Activated CD8-positive, alpha-beta T cell treated with anti-CD3 and anti-CD28 coated beads, Interleukin-2, amount 10 ng/mL, durations not matched to agents 7 days and 5 days (primary cell): ENCODE data around the gene SLC15A1. TPM values are rescaled to one million over a fixed set of nuclear protein-coding genes. Genes with fewer than 3 reads are reported as not detected.

Source experiments
- ATAC-seq: fragments of 150-1000 bp; cut with Tn5 transposase; one replicate; pipeline ENCODE4 v1.10.0; 2021; ENCODE audit warnings: moderate library complexity
- CTCF ChIA-PET: fragments of 350-600 bp; sonication (Branson Sonifier 250); formaldehyde crosslinking; loops from one replicate; lab custom pipeline; 2021; ENCODE audit warnings: antibody characterized with exemption; lab: Charles Lee
- POLR2A ChIA-PET: fragments of 350-600 bp; sonication (Branson Sonifier 250); formaldehyde crosslinking; loops from one replicate; lab custom pipeline; 2021; ENCODE audit warnings: antibody characterized with exemption; lab: Charles Lee
- DNase-seq: peaks from one replicate; pipeline ENCODE4 v3.0.0-alpha.2; 2020
- H3K27ac Mint-ChIP-seq: one replicate; pipeline ENCODE4 v1.8.0; 2021; ENCODE audit warnings: mild to moderate bottlenecking, mixed read lengths
- H3K27me3 Mint-ChIP-seq: one replicate; pipeline ENCODE4 v1.8.0; 2021; ENCODE audit warnings: low read depth, mixed read lengths
- H3K36me3 Mint-ChIP-seq: one replicate; pipeline ENCODE4 v1.8.0; 2021; ENCODE audit warnings: low read depth, mixed read lengths
- H3K4me1 Mint-ChIP-seq: one replicate; pipeline ENCODE4 v1.8.0; 2021; ENCODE audit warnings: low read depth, mixed read lengths
- H3K4me3 Mint-ChIP-seq: one replicate; pipeline ENCODE4 v1.8.0; 2021; ENCODE audit warnings: mild to moderate bottlenecking, mixed read lengths
- H3K9me3 Mint-ChIP-seq: one replicate; pipeline ENCODE4 v1.8.0; 2022; ENCODE audit warnings: mixed read lengths; ENCODE audit not compliant: insufficient read depth
- total RNA-seq, 2 experiments: library from RNA; stranded (reverse); gene quantifications; one replicate each; pipeline ENCODE4 v1.2.3, GENCODE V29; 2021

Gene SLC15A1
- total RNA-seq, 2 experiments from 2014 or later, result not detected

DNA sequence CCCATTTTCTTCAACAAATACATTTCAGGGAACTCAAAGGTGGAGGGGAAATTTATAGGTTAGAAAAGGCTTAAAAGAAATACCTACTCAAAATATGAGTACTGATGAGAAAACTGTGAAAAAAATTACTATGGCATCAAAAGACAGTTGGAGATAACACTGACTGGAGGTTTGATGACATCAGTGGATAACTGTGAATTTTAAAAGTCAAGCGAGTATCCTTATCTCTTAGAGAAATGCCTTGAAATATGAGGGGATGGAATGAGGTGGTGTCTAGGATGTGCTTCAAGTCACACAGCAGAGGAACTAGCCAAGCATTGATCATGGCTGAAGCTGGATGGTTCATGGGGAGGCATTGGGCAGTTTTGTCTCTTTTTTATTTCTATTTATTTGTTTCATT is 27.2 kb upstream of the SLC15A1 start:
- Mint-ChIP-seq H3K9me3 (no peaks in the 10 kb centered on the region), H3K27me3 (peaks cover 7% of the 10 kb centered on the region), H3K4me1 (no peaks in the 10 kb centered on the region), H3K4me3 (no peak overlapping the region), H3K36me3 (no peaks in the 10 kb centered on the region), H3K27ac (no peak overlapping the region)
- ATAC-seq (no peak), DNase-seq (no peak)
- ChIA-PET CTCF (no interaction called here), POLR2A (no interaction called here)

DNA sequence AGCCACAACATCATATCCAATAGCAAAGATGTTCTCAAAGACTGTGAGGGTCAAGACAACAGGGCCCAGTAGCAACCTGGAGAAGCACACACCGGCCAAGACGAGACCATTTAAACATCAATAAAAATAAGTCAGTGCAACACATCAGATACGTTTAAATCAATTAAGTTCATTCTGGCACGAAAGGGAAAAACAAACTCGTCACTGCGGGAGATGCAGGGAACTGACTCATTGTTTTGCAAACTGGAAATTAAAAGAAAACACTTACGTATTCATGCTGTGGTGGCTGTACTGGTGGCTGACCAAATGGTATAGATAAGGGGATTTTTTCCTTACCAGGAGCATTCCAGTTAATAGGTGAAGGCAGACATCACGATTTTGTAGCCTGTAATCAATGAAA is 26.3 kb upstream of the SLC15A1 start:
- ChIA-PET POLR2A (no interaction called here), CTCF (no interaction called here)
- Mint-ChIP-seq H3K36me3 (no peaks in the 10 kb centered on the region), H3K27me3 (peaks cover 7% of the 10 kb centered on the region), H3K9me3 (no peaks in the 10 kb centered on the region), H3K4me1 (no peaks in the 10 kb centered on the region), H3K27ac (no peak overlapping the region), H3K4me3 (no peak overlapping the region)
- DNase-seq, result no peak
- no peak for ATAC-seq

DNA sequence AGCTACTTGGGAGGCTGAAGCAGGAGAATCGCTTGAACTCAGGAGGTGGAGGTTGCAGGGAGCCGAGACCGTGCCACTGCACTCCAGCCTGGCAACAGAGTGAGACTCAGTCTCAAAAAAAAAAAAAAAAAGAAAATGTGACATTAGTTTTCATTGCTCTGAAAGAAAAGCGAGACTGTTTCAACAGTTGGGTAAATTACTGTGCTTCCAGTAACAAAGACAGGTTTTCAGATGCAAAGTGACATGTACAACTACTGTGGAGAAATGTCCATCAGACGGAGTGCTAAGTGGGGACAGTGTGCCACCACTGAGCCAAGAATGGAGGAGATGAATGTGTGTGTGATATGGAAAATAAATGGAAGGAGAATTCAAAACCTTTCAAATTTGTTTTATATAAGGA is 24.2 kb upstream of the SLC15A1 start:
- no peak overlapping the region for H3K4me3 Mint-ChIP-seq
- DNase-seq, result no peak
- H3K27ac Mint-ChIP-seq, result no peak overlapping the region
- no peak for ATAC-seq
- ChIA-PET CTCF (no interaction called here), POLR2A (no interaction called here)
- no peaks in the 10 kb centered on the region for H3K9me3 Mint-ChIP-seq
- no peaks in the 10 kb centered on the region for H3K36me3 Mint-ChIP-seq
- H3K27me3 Mint-ChIP-seq, result peaks cover 3% of the 10 kb centered on the region
- H3K4me1 Mint-ChIP-seq, result no peaks in the 10 kb centered on the region

DNA sequence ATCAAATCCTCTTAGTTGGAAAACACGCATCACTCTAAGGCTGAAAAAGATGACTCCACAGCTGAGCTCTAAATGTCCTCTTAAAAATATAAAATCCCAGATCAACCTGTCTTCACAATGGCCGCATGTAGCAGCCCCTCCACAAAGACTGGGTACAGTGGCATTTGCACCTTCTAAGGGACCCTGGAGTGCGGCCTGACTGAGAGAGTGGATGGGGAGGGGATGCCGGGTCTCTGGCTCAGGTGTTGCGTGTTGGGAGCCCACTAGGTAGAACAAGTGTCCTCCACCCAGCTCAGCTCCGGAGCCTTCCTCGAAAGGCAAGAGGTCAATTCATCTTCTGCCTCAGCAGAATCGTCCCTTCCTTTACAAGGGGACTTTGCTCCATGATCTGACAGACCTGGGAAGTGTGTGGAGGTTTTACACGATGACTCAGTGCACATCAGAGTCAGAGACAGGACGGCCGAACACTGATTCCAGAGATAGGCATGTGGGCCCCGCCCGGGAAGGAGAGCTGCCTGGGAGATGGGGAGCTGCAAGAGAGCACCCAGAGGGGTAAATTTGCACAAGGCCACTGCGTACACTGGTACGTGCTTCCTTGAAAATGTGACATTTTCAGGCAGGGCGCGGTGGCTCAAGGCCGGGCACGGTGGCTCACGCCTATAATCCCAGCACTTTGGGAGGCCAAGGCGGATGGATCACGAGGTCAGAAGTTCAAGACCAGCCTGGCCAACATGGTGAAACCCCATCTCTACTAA is 23.5 kb upstream of the SLC15A1 start:
- no peak overlapping the region for H3K27ac Mint-ChIP-seq
- no peak for ATAC-seq
- ChIA-PET POLR2A (no interaction called here), CTCF (no interaction called here)
- peaks cover 3% of the 10 kb centered on the region for H3K27me3 Mint-ChIP-seq
- no peaks in the 10 kb centered on the region for H3K9me3 Mint-ChIP-seq
- no peaks in the 10 kb centered on the region for H3K4me1 Mint-ChIP-seq
- no peaks in the 10 kb centered on the region for H3K36me3 Mint-ChIP-seq
- DNase-seq, result no peak
- no peak overlapping the region for H3K4me3 Mint-ChIP-seq

DNA sequence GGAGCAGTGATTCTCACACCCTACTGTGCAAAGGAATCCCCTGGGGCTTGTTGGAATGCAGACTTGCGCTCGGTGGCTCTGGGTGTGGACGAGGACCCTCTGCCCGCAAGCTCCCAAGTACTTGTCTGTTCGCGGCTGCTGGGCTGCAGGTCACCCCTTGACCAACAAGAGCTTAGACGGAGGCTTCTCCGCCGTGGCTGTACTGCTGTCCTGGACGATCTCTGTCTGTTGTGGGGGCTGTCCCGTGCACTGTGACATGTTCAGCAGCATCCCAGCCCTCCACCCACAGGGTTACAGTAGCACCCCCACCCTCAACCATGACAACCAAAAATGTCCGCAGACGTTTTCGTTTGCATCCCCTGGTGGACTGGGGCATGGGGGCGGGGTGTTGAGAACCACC is 22.9 kb upstream of the SLC15A1 start:
- Mint-ChIP-seq H3K9me3 (no peaks in the 10 kb centered on the region), H3K27me3 (peaks cover 3% of the 10 kb centered on the region), H3K27ac (no peak overlapping the region), H3K4me3 (no peak overlapping the region), H3K4me1 (no peaks in the 10 kb centered on the region), H3K36me3 (no peaks in the 10 kb centered on the region)
- CTCF ChIA-PET, result no interaction called here
- POLR2A ChIA-PET, result no interaction called here
- ATAC-seq (no peak), DNase-seq (no peak)

DNA sequence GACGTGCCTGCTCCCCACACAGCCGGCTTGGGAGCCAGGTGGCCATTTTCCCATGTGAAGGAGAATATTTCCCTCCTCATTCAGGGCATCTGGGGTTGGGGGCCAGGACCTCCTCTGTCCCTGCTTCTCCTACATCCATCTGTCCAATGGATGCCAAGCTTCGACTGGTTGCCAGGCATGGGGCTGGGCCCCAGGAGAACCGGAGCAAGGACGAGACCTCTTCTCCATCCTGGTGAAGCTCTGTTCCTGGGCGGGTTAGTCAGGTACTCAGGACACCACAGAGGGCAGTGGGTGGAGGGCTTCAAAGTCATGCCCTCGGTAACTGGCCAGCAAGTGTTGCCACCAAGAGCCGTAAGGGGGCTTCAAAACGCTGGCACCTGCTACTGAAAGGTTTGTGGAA is 22.3 kb upstream of the SLC15A1 start:
- ChIA-PET POLR2A (no interaction called here), CTCF (no interaction called here)
- no peaks in the 10 kb centered on the region for H3K4me1 Mint-ChIP-seq
- H3K27ac Mint-ChIP-seq, result no peak overlapping the region
- H3K4me3 Mint-ChIP-seq, result no peak overlapping the region
- H3K36me3 Mint-ChIP-seq, result no peaks in the 10 kb centered on the region
- H3K27me3 Mint-ChIP-seq, result peaks cover 7% of the 10 kb centered on the region
- no peak for ATAC-seq
- H3K9me3 Mint-ChIP-seq, result no peaks in the 10 kb centered on the region
- DNase-seq, result no peak

DNA sequence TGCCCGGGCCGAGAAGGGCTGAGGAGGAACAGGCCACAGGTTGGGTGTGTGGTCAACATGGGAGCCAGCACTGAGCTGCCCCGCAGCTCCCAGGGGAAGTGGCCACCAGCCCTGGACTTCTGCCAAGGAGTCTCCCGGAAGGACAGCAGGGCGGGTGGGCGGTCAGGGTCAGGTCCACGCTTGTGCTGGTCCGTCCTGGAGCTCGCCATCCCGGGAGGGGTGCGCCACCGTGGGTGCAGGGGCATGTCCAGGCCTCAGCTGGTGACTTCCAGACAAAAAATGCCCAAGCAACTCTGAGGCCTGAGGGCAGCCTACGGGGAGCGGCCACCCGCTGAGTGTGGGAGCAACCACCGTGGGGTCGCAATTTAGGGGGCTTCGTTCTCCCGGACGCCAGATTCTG is 21.4 kb upstream of the SLC15A1 start:
- ChIA-PET POLR2A (no interaction called here), CTCF (no interaction called here)
- Mint-ChIP-seq H3K9me3 (no peaks in the 10 kb centered on the region), H3K27ac (no peak overlapping the region), H3K4me1 (no peaks in the 10 kb centered on the region), H3K4me3 (no peak overlapping the region), H3K36me3 (no peaks in the 10 kb centered on the region), H3K27me3 (peaks cover 13% of the 10 kb centered on the region)
- no peak for ATAC-seq
- DNase-seq, result no peak

DNA sequence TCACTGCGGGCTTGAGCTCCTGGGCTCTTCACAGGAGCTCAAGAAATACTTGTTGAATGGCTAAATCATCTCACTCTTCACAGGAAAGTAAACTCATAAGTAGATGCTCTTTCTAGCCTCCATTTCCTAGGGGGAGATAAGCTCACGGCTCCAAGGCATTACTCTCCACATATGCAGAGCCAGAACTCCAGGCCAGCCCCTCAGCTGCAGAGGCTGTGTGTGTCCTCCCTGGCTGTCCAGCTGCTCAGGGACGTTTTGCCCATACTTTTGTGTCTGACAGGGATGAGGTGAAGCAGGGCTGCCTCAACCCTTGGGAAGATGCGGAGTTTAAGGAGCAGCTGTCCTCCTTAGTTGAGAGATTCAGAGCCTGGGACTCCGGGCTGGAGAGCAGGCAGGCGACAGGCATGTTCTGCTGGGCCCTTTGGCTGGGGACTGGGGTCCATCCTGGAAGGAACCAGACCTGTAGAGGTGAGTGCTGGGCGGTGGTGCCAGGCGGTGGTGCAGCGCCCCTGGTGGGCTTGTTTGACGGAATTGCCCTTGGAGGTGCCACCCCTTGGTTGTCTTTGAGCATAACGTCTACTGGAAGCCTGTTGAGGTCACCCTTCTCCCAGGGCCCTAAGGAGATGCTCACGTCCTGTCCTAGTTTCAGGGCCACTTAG is 20.5 kb upstream of the SLC15A1 start:
- H3K9me3 Mint-ChIP-seq, result no peaks in the 10 kb centered on the region
- no peak overlapping the region for H3K4me3 Mint-ChIP-seq
- H3K27ac Mint-ChIP-seq, result no peak overlapping the region
- H3K36me3 Mint-ChIP-seq, result no peaks in the 10 kb centered on the region
- no peaks in the 10 kb centered on the region for H3K4me1 Mint-ChIP-seq
- DNase-seq, result no peak
- peaks cover 15% of the 10 kb centered on the region for H3K27me3 Mint-ChIP-seq
- ChIA-PET POLR2A (no interaction called here), CTCF (no interaction called here)
- ATAC-seq, result no peak

DNA sequence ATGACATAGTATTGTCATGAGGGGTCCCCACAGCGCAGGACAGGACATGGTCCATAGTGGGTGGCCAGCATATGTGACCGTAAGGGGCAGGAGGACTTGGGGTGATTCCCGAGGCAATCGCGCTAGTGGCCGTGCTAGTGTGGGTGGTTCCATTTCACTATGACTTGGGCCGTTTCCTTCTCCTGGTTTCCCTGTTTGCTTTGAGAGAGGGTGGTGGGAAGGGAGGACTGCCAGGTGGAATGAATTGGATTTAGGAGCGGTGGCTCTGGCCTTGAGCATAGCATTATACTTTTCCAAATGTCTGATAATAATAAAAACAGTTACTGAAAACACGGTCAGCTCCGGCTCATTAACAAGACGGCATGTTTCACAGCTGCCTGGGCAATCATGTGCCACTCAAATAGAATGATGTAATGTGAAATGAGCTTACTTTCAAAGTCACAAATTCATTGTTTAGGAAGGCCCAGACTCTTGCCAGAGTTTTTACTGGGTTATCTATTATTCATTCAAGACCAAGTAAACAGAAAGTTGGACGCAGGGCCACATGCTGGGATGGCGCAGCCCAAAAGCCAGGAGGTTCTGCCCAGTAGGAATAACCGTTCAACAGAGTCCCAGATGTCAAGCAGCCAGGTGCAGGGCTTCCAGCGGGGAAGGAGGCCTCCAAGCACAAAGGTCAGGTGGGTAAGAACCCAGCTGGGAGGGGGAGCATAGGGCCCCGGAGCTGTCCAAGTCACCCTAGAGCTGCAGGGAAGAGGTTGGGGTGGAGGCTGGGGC is 19.6 kb upstream of the SLC15A1 start:
- H3K27ac Mint-ChIP-seq, result no peak overlapping the region
- H3K9me3 Mint-ChIP-seq, result no peaks in the 10 kb centered on the region
- ATAC-seq (no peak), DNase-seq (no peak)
- H3K36me3 Mint-ChIP-seq, result no peaks in the 10 kb centered on the region
- H3K4me3 Mint-ChIP-seq, result no peak overlapping the region
- CTCF ChIA-PET, result no interaction called here
- peaks cover 12% of the 10 kb centered on the region for H3K27me3 Mint-ChIP-seq
- no peaks in the 10 kb centered on the region for H3K4me1 Mint-ChIP-seq
- POLR2A ChIA-PET, result no interaction called here

DNA sequence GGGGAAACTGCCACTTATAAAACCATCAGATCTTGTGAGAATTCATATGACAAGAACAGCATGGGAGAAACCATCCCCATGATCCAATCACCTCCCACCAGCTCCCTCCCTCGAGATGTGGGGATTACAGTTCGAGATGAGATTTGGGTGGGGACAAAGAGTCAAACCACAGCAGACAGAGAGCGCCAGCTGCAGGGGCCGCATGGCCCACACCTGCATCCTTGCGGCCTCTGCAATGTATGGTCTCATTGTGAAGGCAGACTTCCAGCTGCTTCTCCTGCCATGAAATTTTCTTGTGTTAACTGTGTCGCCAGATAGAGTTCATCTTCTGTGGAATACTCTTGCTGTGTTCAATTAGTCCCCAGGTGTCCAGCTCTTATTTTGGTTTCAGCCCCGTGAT is 17.3 kb upstream of the SLC15A1 start:
- no peaks in the 10 kb centered on the region for H3K9me3 Mint-ChIP-seq
- ChIA-PET CTCF (no interaction called here), POLR2A (no interaction called here)
- H3K4me3 Mint-ChIP-seq, result no peak overlapping the region
- peaks cover 12% of the 10 kb centered on the region for H3K27me3 Mint-ChIP-seq
- no peaks in the 10 kb centered on the region for H3K4me1 Mint-ChIP-seq
- no peak for ATAC-seq
- no peaks in the 10 kb centered on the region for H3K36me3 Mint-ChIP-seq
- DNase-seq, result no peak
- no peak overlapping the region for H3K27ac Mint-ChIP-seq

DNA sequence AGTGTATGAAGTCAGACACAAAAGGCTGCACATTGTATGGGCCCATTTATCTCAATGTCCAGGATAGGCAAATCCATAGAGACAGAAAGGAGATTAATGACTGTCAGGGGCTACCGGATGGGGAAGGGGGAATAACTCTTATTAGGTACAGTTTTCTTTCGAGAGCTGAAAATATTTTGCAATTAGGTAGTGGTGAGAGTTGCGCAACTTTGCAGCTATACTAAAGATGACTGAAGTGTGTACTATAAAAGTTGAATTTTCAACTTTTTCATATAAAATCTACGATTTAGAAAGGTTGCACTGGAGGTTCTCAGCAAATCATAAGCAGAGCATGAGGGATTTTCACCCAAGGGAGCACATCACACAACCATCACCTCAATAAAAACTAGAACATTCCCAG is 16.1 kb upstream of the SLC15A1 start:
- POLR2A ChIA-PET, result no interaction called here
- Mint-ChIP-seq H3K4me3 (no peak overlapping the region), H3K36me3 (no peaks in the 10 kb centered on the region), H3K27ac (no peak overlapping the region), H3K27me3 (peaks cover 12% of the 10 kb centered on the region), H3K4me1 (no peaks in the 10 kb centered on the region), H3K9me3 (no peaks in the 10 kb centered on the region)
- no peak for DNase-seq
- no peak for ATAC-seq
- CTCF ChIA-PET, result no interaction called here

DNA sequence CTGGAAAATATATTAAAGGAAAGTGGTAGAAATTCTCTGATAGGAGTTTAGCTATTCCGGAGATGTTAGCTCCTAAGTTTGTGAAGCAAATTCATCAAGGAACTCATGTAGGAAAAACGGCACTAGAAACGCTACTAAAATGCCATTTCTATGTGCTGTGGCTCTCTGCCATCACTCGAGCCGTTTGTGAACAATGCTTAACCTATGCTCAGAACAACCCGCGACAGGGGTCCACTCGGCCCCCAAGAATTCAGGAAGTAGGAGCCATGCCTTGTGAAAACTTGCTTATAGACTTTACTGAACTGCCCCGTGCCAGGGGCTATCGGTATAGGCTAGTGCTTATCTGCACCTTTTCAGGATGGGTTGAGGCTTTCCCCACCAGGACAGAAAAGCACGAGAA is 14.2 kb upstream of the SLC15A1 start:
- ChIA-PET CTCF (no interaction called here), POLR2A (no interaction called here)
- H3K27ac Mint-ChIP-seq, result no peak overlapping the region
- no peak for DNase-seq
- no peak overlapping the region for H3K4me3 Mint-ChIP-seq
- peaks cover 12% of the 10 kb centered on the region for H3K27me3 Mint-ChIP-seq
- H3K9me3 Mint-ChIP-seq, result no peaks in the 10 kb centered on the region
- no peaks in the 10 kb centered on the region for H3K4me1 Mint-ChIP-seq
- no peaks in the 10 kb centered on the region for H3K36me3 Mint-ChIP-seq
- no peak for ATAC-seq
